Astrocyte (in vitro differentiated cells and primary cell): ENCODE data around the gene DUSP8. TPM values are rescaled to one million over a fixed set of nuclear protein-coding genes. Genes with fewer than 3 reads are reported as not detected.
A peak's percentile ranks its signal among the peaks of the same experiment; 100 is the strongest.

ENCODE experiments used
- DNase-seq: peaks from one replicate; pipeline ENCODE4 v3.0.0-alpha.2; 2010; ENCODE audit warnings: low read depth
- FAIRE-seq: peaks from 2 replicates; lab custom pipeline; 2011; peaks lifted over from hg19 to GRCh38; lab: Jason Lieb, UNC
- H2AFZ ChIP-seq: 2 replicates; pipeline ENCODE4 v1.6.0; 2012; ENCODE audit warnings: low read depth, low read length, inconsistent platforms
- H3K27ac ChIP-seq: 2 replicates; pipeline ENCODE4 v1.5.1; 2011; ENCODE audit warnings: low read depth, low read length, inconsistent platforms
- H3K27me3 ChIP-seq: 2 replicates; pipeline ENCODE4 v1.6.0; 2011; ENCODE audit warnings: low read length, inconsistent platforms; ENCODE audit not compliant: insufficient read depth
- H3K36me3 ChIP-seq: 2 replicates; pipeline ENCODE4 v1.5.1; 2011; ENCODE audit warnings: low read length, inconsistent platforms; ENCODE audit not compliant: insufficient read depth
- H3K4me1 ChIP-seq: 2 replicates; pipeline ENCODE4 v1.5.1; 2011; ENCODE audit warnings: low read length, inconsistent platforms; ENCODE audit not compliant: insufficient read depth
- H3K4me2 ChIP-seq: 2 replicates; pipeline ENCODE4 v1.6.0; 2012; ENCODE audit warnings: low read length, inconsistent platforms
- H3K4me3 ChIP-seq: 2 replicates; pipeline ENCODE4 v1.5.1; 2011; ENCODE audit warnings: low read depth, mild to moderate bottlenecking, low read length, inconsistent platforms; ENCODE audit not compliant: insufficient read depth
- H3K79me2 ChIP-seq: 2 replicates; pipeline ENCODE4 v1.6.0; 2012; ENCODE audit warnings: mild to moderate bottlenecking, low read length, inconsistent platforms; ENCODE audit not compliant: insufficient read depth
- H3K9ac ChIP-seq: 2 replicates; pipeline ENCODE4 v1.6.0; 2012; ENCODE audit warnings: mild to moderate bottlenecking, low read length, inconsistent platforms
- H3K9me3 ChIP-seq: 2 replicates; pipeline ENCODE4 v1.5.1; 2012; ENCODE audit warnings: low read depth, mild to moderate bottlenecking, low read length, inconsistent platforms; ENCODE audit not compliant: insufficient read depth
- H4K20me1 ChIP-seq: 2 replicates; pipeline ENCODE4 v1.6.0; 2012; ENCODE audit warnings: low read length, inconsistent platforms; ENCODE audit not compliant: insufficient read depth
- H3K27ac Mint-ChIP-seq: one replicate; pipeline ENCODE4 v1.8.0; 2021; ENCODE audit warnings: mild to moderate bottlenecking, mixed read lengths; ENCODE audit not compliant: unreplicated experiment
- H3K27me3 Mint-ChIP-seq: one replicate; pipeline ENCODE4 v1.8.0; 2021; ENCODE audit warnings: low read depth, mixed read lengths; ENCODE audit not compliant: unreplicated experiment
- H3K36me3 Mint-ChIP-seq: one replicate; pipeline ENCODE4 v1.8.0; 2021; ENCODE audit warnings: low read depth, mixed read lengths; ENCODE audit not compliant: unreplicated experiment
- H3K4me1 Mint-ChIP-seq: one replicate; pipeline ENCODE4 v1.8.0; 2021; ENCODE audit warnings: low read depth, mixed read lengths; ENCODE audit not compliant: unreplicated experiment
- H3K4me3 Mint-ChIP-seq: one replicate; pipeline ENCODE4 v1.8.0; 2021; ENCODE audit warnings: mild to moderate bottlenecking, moderate library complexity, mixed read lengths; ENCODE audit not compliant: unreplicated experiment
- H3K9me3 Mint-ChIP-seq: one replicate; pipeline ENCODE4 v1.8.0; 2021; ENCODE audit warnings: mild to moderate bottlenecking, mixed read lengths; ENCODE audit not compliant: unreplicated experiment
- EZH2 ChIP-seq: IDR thresholded peaks from 2 replicates; pipeline ENCODE4 v1.6.1; 2012; ENCODE audit warnings: mild to moderate bottlenecking, low read length, inconsistent platforms; ENCODE audit not compliant: insufficient read depth
- total RNA-seq: library from RNA; stranded (reverse); gene quantifications from 2 replicates; pipeline ENCODE4 v1.2.1, GENCODE V29; 2021
- TF ChIP-seq, protein P1 (sequence below): IDR thresholded peaks from 2 replicates; pipeline ENCODE4 v1.5.1; 2011; ENCODE audit warnings: low read depth, mild to moderate bottlenecking, inconsistent platforms, low read length, moderate library complexity; ENCODE audit not compliant: insufficient read depth

DUSP8 gene
- total RNA-seq, 1 donor from 2014 or later: 14.8 TPM

DNA sequence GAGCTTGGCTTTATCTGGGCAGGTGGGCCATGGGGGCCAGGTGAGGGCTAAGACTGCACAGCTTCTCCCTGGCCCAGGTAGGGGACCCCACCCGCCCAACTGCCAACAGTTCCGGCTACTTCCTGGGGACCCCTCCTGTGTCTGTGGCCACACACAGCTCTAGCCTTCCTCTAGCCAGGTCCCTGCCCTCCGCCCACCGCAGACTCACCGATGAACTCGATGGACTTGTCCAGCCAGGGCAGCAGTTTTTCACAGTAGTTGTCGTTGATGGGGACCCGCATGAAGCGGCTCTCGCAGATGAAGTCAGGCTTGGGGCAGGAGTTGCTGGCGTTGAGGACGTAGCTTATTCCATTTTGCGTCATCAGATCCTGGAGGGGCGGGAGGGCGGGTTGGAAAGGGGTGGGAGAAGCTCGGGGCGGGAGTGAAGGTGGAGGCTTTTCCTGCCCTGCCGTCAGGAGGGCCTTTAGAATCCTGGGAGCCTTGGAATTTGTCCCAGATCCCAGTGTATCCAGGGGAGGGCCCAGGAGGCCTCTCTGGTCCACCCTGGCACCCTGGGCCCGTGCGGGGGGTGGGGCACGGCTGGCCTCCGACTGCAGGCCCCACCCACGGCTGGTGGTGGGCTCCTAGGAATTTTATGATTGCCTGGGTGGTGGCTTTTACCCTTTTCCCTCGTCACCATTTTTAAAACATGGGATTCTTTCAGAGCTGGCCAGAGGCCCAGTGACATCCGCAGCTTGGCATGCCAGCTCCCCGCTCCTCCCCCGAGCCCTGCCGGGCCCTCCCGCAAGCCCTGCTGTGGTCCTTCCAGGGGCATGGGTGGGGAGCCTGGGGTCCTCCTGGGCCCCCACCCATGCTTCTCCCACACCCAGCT, 13.9 kb downstream of the DUSP8 start:
- no peak overlapping the region for H2AFZ ChIP-seq
- no peaks in the 10 kb centered on the region for H3K27me3 ChIP-seq
- peak overlapping the region; percentile 57 for H3K9ac ChIP-seq
- peak overlapping the region; percentile 69 for H3K27ac ChIP-seq
- H3K9me3 ChIP-seq: no peaks in the 10 kb centered on the region
- Mint-ChIP-seq H3K4me1 (peaks cover 3% of the 10 kb centered on the region), H3K27me3 (peaks cover 3% of the 10 kb centered on the region), H3K27ac (no peak overlapping the region), H3K36me3 (peaks cover 8% of the 10 kb centered on the region), H3K9me3 (no peaks in the 10 kb centered on the region), H3K4me3 (no peak overlapping the region)
- peaks cover 55% of the 10 kb centered on the region for H4K20me1 ChIP-seq
- FAIRE-seq: no peak
- peak overlapping the region; percentile 44 for H3K4me2 ChIP-seq
- no peaks in the 10 kb centered on the region for H3K79me2 ChIP-seq
- peaks cover 22% of the 10 kb centered on the region for H3K4me1 ChIP-seq
- TF ChIP-seq EZH2: no peak
- TF ChIP-seq, protein P1, sequence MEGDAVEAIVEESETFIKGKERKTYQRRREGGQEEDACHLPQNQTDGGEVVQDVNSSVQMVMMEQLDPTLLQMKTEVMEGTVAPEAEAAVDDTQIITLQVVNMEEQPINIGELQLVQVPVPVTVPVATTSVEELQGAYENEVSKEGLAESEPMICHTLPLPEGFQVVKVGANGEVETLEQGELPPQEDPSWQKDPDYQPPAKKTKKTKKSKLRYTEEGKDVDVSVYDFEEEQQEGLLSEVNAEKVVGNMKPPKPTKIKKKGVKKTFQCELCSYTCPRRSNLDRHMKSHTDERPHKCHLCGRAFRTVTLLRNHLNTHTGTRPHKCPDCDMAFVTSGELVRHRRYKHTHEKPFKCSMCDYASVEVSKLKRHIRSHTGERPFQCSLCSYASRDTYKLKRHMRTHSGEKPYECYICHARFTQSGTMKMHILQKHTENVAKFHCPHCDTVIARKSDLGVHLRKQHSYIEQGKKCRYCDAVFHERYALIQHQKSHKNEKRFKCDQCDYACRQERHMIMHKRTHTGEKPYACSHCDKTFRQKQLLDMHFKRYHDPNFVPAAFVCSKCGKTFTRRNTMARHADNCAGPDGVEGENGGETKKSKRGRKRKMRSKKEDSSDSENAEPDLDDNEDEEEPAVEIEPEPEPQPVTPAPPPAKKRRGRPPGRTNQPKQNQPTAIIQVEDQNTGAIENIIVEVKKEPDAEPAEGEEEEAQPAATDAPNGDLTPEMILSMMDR: no peak
- H3K36me3 ChIP-seq: no peaks in the 10 kb centered on the region
- DNase-seq: peak; percentile 74
- H3K4me3 ChIP-seq: no peak overlapping the region

DNA sequence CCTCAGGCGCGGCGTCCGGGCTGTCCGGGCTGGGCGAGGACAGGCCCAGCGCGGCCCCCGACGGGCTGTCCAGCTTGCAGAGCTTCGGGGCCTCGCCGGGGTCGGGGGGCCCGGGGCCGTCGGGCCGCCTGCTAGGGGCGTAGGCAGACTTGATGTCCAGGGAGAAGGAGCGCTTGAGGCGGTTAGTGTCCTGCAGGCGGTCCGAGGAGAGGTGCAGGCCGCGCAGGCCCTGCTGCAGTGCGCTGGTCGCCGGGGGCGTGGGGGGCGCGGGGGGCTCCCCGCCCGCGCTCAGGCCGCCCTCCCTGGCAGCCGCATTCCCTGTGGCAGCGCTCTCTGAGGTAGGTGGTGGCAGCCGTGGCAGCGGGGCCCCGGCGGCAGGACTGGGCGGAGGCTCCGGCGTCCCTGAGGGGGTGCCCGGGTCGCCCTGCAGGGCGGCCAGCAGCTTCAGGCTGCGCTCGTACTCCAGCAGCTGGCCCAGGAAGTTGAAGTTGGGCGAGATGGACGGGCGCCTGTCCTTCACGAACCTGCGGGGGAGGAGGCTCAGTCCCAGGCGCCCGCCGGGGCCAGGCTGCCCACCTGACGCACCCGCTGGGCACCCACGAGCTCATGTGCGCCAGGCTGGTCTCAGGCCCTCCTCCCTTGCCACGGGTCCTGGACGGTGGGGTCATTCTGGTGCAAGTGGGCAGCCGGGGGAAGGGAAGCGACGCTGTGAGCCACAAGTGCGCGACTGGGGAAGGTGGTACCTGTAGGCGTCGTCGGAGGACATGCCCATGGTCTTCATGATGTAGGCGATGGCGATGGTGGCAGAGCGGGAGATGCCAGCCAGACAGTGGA, 14.8 kb downstream of the DUSP8 start:
- Histone ChIP-seq H3K9me3 (no peaks in the 10 kb centered on the region), H3K4me3 (no peak overlapping the region), H3K4me1 (peaks cover 22% of the 10 kb centered on the region), H3K27me3 (no peaks in the 10 kb centered on the region), H3K36me3 (no peaks in the 10 kb centered on the region), H3K27ac (peak overlapping the region; percentile 49), H4K20me1 (peaks cover 47% of the 10 kb centered on the region), H2AFZ (no peak overlapping the region), H3K79me2 (no peaks in the 10 kb centered on the region), H3K4me2 (peak overlapping the region; percentile 44), H3K9ac (peak overlapping the region; percentile 57)
- TF ChIP-seq EZH2: no peak
- TF ChIP-seq, protein P1: no peak
- FAIRE-seq (no peak), DNase-seq (no peak)
- Mint-ChIP-seq H3K27me3 (peaks cover 8% of the 10 kb centered on the region), H3K4me1 (peaks cover 3% of the 10 kb centered on the region), H3K4me3 (no peak overlapping the region), H3K9me3 (no peaks in the 10 kb centered on the region), H3K36me3 (peaks cover 8% of the 10 kb centered on the region), H3K27ac (no peak overlapping the region)
